ENCODE results near the gene TNFAIP8L2. TPM values are rescaled to one million over a fixed set of nuclear protein-coding genes. Genes with fewer than 3 reads are reported as not detected.
A peak's percentile ranks its signal among the peaks of the same experiment; 100 is the strongest.

The TNFAIP8L2 gene
- total RNA-seq, 1 experiment from 2014 or later, result not detected

DNA sequence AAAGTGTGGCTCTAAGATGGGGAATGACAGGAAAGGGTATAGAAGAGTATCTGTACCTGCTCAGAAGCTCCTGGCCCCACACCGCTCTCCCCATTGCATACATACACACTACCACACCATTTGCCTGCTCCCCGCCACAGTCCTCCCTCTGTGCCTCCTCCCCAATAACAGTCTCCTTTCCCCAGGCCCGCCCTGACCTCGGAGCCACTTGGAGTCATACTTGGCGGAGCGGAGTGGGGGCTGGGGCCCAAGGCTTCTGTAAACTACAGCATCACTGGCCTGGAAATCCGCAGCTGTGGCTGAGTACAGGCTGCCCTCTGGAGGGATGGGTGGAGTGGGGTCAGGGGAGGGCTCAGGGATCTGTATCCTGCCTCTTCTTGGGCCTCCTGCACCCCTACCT, 18.7 kb upstream of the TNFAIP8L2 start:
- Histone ChIP-seq H3K79me1 (ENCODE audit: insufficient read depth, low read depth, low read length, poor library complexity, severe bottlenecking) (no peaks in the 10 kb centered on the region), H3K14ac (ENCODE audit: insufficient read depth, low read length) (no peak overlapping the region), H3K4ac (ENCODE audit: low read depth, low read length) (no peak overlapping the region), H3K18ac (ENCODE audit: insufficient read length, low read depth, low read length) (no peak overlapping the region), H3K4me2 (ENCODE audit: insufficient read depth, insufficient read length, low read length) (no peak overlapping the region), H3K9me3 (ENCODE audit: control insufficient read depth, low read depth, low read length) (no peaks in the 10 kb centered on the region), H2BK20ac (ENCODE audit: low read depth, low read length, poor library complexity, severe bottlenecking) (no peak overlapping the region), H4K5ac (ENCODE audit: insufficient read length, low read depth, low read length) (no peak overlapping the region), H2BK120ac (ENCODE audit: low read depth, low read length, poor library complexity, severe bottlenecking) (no peak overlapping the region), H3T11ph (ENCODE audit: low read length) (no peak overlapping the region), H2BK12ac (ENCODE audit: insufficient read length, low read depth, low read length) (no peak overlapping the region), H4K91ac (ENCODE audit: insufficient read length, low read depth, low read length) (no peak overlapping the region), H3K56ac (ENCODE audit: insufficient read length, low read depth, low read length) (no peak overlapping the region), H3K27ac (ENCODE audit: insufficient read length, low read depth, low read length) (no peak overlapping the region), H3K23me2 (ENCODE audit: insufficient read length, low read depth, low read length, poor library complexity, severe bottlenecking) (peaks cover 5% of the 10 kb centered on the region), H3K9ac (ENCODE audit: extremely low read depth, insufficient read length, low read length) (no peak overlapping the region), H4K8ac (replicated peaks; ENCODE audit: insufficient read length, low read depth, low read length) (no peak overlapping the region), H2AFZ (ENCODE audit: low read length) (no peak overlapping the region), H3K4me1 (ENCODE audit: insufficient read depth, low read length) (no peaks in the 10 kb centered on the region; the same call in 1 of the 2 replicates), H2BK5ac (ENCODE audit: insufficient read length, low read length) (no peak overlapping the region), H3K27me3 (ENCODE audit: insufficient read depth, low read length) (no peaks in the 10 kb centered on the region), H2BK15ac (ENCODE audit: low read depth, low read length) (no peak overlapping the region), H3K79me2 (ENCODE audit: insufficient read depth, low read length) (no peaks in the 10 kb centered on the region), H4K20me1 (ENCODE audit: control insufficient read depth, insufficient read depth, insufficient read length) (no peaks in the 10 kb centered on the region), H3K23ac (ENCODE audit: insufficient read length, low read depth, low read length) (no peak overlapping the region), H2AK5ac (ENCODE audit: insufficient read length, low read length) (no peak overlapping the region)
- DNase-seq, result no peak
- H3K36me3 Mint-ChIP-seq (ENCODE audit: insufficient read depth in 1 of 3, low read depth in 3 of 3), result peaks cover 20 to 48% (median 43%) of the 10 kb centered on the region in 3 experiments
- WGBS (ENCODE audit: extremely low coverage, insufficient read length, low lambda C conversion rate), result no CpG with 5 or more reads among the region's 7 CpGs
- peak overlapping the region in 1 of 2 experiments; percentile 62; a peak in 2 of 5 replicates for H3K4me3 Mint-ChIP-seq
- peaks cover 0 to 9% of the 10 kb centered on the region in 2 experiments; a peak in 2 of 4 replicates for H3K4me1 Mint-ChIP-seq
- TF ChIP-seq, protein P1, sequence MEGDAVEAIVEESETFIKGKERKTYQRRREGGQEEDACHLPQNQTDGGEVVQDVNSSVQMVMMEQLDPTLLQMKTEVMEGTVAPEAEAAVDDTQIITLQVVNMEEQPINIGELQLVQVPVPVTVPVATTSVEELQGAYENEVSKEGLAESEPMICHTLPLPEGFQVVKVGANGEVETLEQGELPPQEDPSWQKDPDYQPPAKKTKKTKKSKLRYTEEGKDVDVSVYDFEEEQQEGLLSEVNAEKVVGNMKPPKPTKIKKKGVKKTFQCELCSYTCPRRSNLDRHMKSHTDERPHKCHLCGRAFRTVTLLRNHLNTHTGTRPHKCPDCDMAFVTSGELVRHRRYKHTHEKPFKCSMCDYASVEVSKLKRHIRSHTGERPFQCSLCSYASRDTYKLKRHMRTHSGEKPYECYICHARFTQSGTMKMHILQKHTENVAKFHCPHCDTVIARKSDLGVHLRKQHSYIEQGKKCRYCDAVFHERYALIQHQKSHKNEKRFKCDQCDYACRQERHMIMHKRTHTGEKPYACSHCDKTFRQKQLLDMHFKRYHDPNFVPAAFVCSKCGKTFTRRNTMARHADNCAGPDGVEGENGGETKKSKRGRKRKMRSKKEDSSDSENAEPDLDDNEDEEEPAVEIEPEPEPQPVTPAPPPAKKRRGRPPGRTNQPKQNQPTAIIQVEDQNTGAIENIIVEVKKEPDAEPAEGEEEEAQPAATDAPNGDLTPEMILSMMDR (conservative IDR thresholded peaks at IDR 0.05), result no peak
- no peak overlapping the region for H3K27ac Mint-ChIP-seq
- H3K9me3 Mint-ChIP-seq, result no peaks in the 10 kb centered on the region
- H3K27me3 Mint-ChIP-seq (ENCODE audit: low read depth), result peaks cover 9% of the 10 kb centered on the region
